Endothelial cell of umbilical vein (primary cell): Measurements from ENCODE around the gene GRK5. TPM values are rescaled to one million over a fixed set of nuclear protein-coding genes. Genes with fewer than 3 reads are reported as not detected.

ENCODE experiments used
- BruUV-seq: library from RNA; stranded (reverse); fragments of 400-500 nt; replicated peaks from 2 replicates; lab custom pipeline; 2021; lab: Mats Ljungman, UMichigan
- CTCF ChIA-PET: fragments of 300-600, 350-600 bp; sonication (Branson Sonifier 250); formaldehyde crosslinking; loops from one replicate; lab custom pipeline; 2021; ENCODE audit warnings: antibody characterized with exemption, inconsistent platforms; lab: Charles Lee
- POLR2A ChIA-PET: fragments of 300-600, 350-600 bp; sonication (Branson Sonifier 250); formaldehyde crosslinking; loops from one replicate; lab custom pipeline; 2021; ENCODE audit warnings: antibody characterized with exemption, inconsistent platforms; lab: Charles Lee
- DNase-seq: peaks from one replicate; pipeline ENCODE4 v3.0.0-alpha.2; 2011; ENCODE audit warnings: low read depth, low spot score
- FAIRE-seq: peaks from 2 replicates; lab custom pipeline; 2011; peaks lifted over from hg19 to GRCh38; lab: Jason Lieb, UNC
- H2AFZ ChIP-seq: 2 replicates; pipeline ENCODE4 v1.6.0; 2012; ENCODE audit warnings: low read depth, low read length, control low read depth, inconsistent platforms
- H3K27ac ChIP-seq: 2 replicates; pipeline ENCODE4 v1.5.1; 2011; ENCODE audit warnings: low read depth, mild to moderate bottlenecking, control low read depth, low read length, moderate library complexity; ENCODE audit not compliant: insufficient read depth
- H3K27me3 ChIP-seq, 2 experiments: 2 replicates each; pipeline versions ENCODE4 v1.6.0 to v1.6.1; 2011; ENCODE audit warnings: low read length in 2 of 2, mixed read lengths in 1 of 2; ENCODE audit not compliant: control insufficient read depth in 2 of 2, insufficient read depth in 2 of 2
- H3K36me3 ChIP-seq, 2 experiments: 2 replicates in 1 of 2; 3 replicates in 1 of 2; pipeline ENCODE4 v1.5.1; 2011; ENCODE audit warnings: low read length in 2 of 2, mild to moderate bottlenecking in 1 of 2, moderate library complexity in 1 of 2; ENCODE audit not compliant: control insufficient read depth in 2 of 2, insufficient read depth in 2 of 2; ENCODE audit errors: extremely low read depth in 1 of 2
- H3K4me1 ChIP-seq: 3 replicates; pipeline ENCODE4 v1.5.1; 2011; ENCODE audit warnings: mild to moderate bottlenecking, low read length; ENCODE audit not compliant: control insufficient read depth, insufficient read depth; ENCODE audit errors: extremely low read depth
- H3K4me2 ChIP-seq: 2 replicates; pipeline ENCODE4 v1.6.1; 2011; ENCODE audit warnings: low read length, control low read depth, mixed read lengths; ENCODE audit not compliant: insufficient read depth
- H3K4me3 ChIP-seq, 3 experiments: fragments of 200-600 bp in 1 of 3; sonication (generic), shearing (Covaris generic) in 1 of 3; replicated peaks in 1 of 3; 2 replicates each; pipeline ENCODE4 v1.5.1; 2011 to 2016; ENCODE audit warnings: control low read depth in 3 of 3, low read length in 3 of 3, mild to moderate bottlenecking in 2 of 3, inconsistent platforms in 1 of 3, low read depth in 1 of 3, moderate library complexity in 1 of 3; ENCODE audit not compliant: insufficient read depth in 1 of 3
- H3K79me2 ChIP-seq: 2 replicates; pipeline ENCODE4 v1.6.0; 2012; ENCODE audit warnings: low read length, inconsistent platforms; ENCODE audit not compliant: control insufficient read depth, insufficient read depth
- H3K9ac ChIP-seq: replicated peaks from 2 replicates; pipeline ENCODE3; 2011; ENCODE audit warnings: low read length, control low read depth; ENCODE audit not compliant: insufficient read depth; ENCODE audit errors: extremely low read depth
- H3K9me1 ChIP-seq: replicated peaks from 3 replicates; pipeline ENCODE4 v1.6.0; 2011; ENCODE audit warnings: mild to moderate bottlenecking, low read length; ENCODE audit not compliant: control insufficient read depth, insufficient read depth; ENCODE audit errors: extremely low read depth
- H3K9me3 ChIP-seq: replicated peaks from 2 replicates; pipeline ENCODE4 v1.5.1; 2012; ENCODE audit warnings: low read length, inconsistent platforms; ENCODE audit not compliant: control insufficient read depth, insufficient read depth
- H4K20me1 ChIP-seq: replicated peaks from 2 replicates; pipeline ENCODE3; 2011; ENCODE audit warnings: mild to moderate bottlenecking, low read length; ENCODE audit not compliant: control insufficient read depth, insufficient read depth; ENCODE audit errors: extremely low read depth
- EZH2 ChIP-seq: IDR thresholded peaks from 2 replicates; pipeline ENCODE4 v1.6.1; 2012; ENCODE audit warnings: borderline replicate concordance, low read depth, mild to moderate bottlenecking, moderate library complexity, low read length, inconsistent platforms; ENCODE audit not compliant: severe bottlenecking
- FOS ChIP-seq: IDR thresholded peaks from 2 replicates; pipeline ENCODE4 v1.6.1; 2011; ENCODE audit warnings: mild to moderate bottlenecking, low read length, moderate library complexity, borderline replicate concordance; ENCODE audit not compliant: insufficient read depth
- GATA2 ChIP-seq: IDR thresholded peaks from 2 replicates; pipeline ENCODE4 v1.7.0; 2011; ENCODE audit warnings: low read depth, mild to moderate bottlenecking, moderate library complexity, mixed read lengths, low read length; ENCODE audit not compliant: insufficient read length, insufficient read depth
- JUN ChIP-seq: IDR thresholded peaks from 2 replicates; pipeline ENCODE4 v1.6.1; 2011; ENCODE audit warnings: borderline replicate concordance, low read depth; ENCODE audit not compliant: insufficient read length, insufficient read depth
- MYC ChIP-seq: IDR thresholded peaks from one replicate; pipeline ENCODE4 v1.6.1; 2011; ENCODE audit warnings: mild to moderate bottlenecking, low read depth, low read length
- POLR2A ChIP-seq: IDR thresholded peaks from 2 replicates; pipeline ENCODE4 v1.6.1; 2012; ENCODE audit warnings: low read depth, mild to moderate bottlenecking, control low read depth, low read length
- POLR2AphosphoS5 ChIP-seq: IDR thresholded peaks from 2 replicates; pipeline ENCODE4 v1.6.1; 2012; ENCODE audit warnings: low read depth, mild to moderate bottlenecking, control low read depth, low read length, moderate library complexity; ENCODE audit not compliant: insufficient read depth
- dilution Hi-C: fragments of 300-500 bp; cut with MboI; formaldehyde crosslinking; loops from one replicate; pipeline ENCODE4 v1.15.0; 2019; ENCODE audit warnings: low sequenced_read_pairs; ENCODE audit not compliant: extremely low pct_ligation_motif_present
- intact Hi-C: fragments of 100-400 bp; cut with micrococcal nuclease; formaldehyde crosslinking; loops from one replicate; pipeline ENCODE4 v1.10.0; 2022
- polyA plus RNA-seq, 4 experiments: library from polyadenylated mRNA; depleted of rRNA in 3 of 4; stranded (reverse) in 3 of 4; unstranded in 1 of 4; fragments of >200 nt; gene quantifications; 2 replicates each; pipeline versions ENCODE4 v1.2.1 to v1.2.3, GENCODE V29; 2011 to 2012; ENCODE audit warnings: missing spikeins in 1 of 4
- total RNA-seq: library from RNA; stranded (reverse); gene quantifications from 2 replicates; pipeline ENCODE4 v1.2.3, GENCODE V29; 2021
- TF ChIP-seq, protein P1 (sequence below): IDR thresholded peaks from 2 replicates; pipeline ENCODE4 v1.6.1; 2011; ENCODE audit not compliant: insufficient read depth, insufficient read length
- TF ChIP-seq, protein P2 (sequence below), 2 donors: IDR thresholded peaks; 1 replicate in 1 of 2; 2 replicates in 1 of 2; pipeline ENCODE4 v1.5.1; 2011; ENCODE audit warnings: low read length in 2 of 2, mild to moderate bottlenecking in 2 of 2, moderate library complexity in 2 of 2, control low read depth in 1 of 2, inconsistent platforms in 1 of 2, low read depth in 1 of 2; ENCODE audit not compliant: insufficient read depth in 1 of 2; ENCODE audit errors: extremely low read depth in 1 of 2

The GRK5 gene
- total and polyA plus RNA-seq, 2 donors (not counting 3 experiments of a cell fraction or from before 2014, with no cell fraction given), result 13.1 to 29.5 TPM

DNA sequence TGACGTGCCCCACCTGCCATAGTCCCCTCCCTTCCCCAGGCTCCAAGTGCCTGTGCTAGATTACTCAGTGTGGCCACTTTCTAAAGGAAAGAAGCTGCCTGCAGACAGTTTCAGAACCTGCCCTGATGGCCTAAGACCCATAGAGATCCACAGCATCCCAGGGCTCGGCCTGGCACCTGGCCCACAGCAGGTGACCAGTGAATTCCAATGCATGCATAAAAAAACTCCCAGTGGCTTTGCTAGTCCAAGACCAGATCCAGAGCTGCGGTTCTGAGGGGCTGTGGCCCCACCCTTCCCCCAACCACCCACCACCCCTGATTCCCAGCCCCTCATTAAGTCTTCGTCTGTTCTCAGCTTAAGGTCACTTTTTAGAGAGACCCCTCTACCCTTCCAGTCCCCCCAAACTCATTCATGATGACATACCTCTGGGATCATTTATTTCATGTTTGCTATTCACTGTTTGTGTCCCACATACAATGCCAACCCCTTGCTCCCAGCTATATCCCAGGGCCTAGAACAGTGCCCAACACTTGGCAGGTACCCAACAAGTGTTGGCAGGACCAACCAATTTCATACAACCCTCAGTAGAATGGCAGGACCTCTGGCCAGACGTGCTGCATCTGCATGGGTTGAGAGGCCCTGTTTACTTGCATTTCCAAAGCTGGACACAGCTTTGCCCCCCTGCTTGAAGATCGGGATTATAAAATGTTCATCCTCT is 217.0 kb downstream of the GRK5 start:
- ChIA-PET CTCF (interaction anchor here (1.0 to 1.8 kb wide), 4 partner anchors 21 to 225 kb away, joined by 3 to 7 read pairs (median 4); no protein-coding TSS in a partner anchor), POLR2A (no interaction called here)
- H3K79me2 ChIP-seq, result no peaks in the 10 kb centered on the region
- no peaks in the 10 kb centered on the region for H3K9me3 ChIP-seq
- H3K27ac ChIP-seq, result no peak overlapping the region
- FAIRE-seq (no peak), DNase-seq (no peak)
- TF ChIP-seq POLR2A (no peak), EZH2 (no peak), GATA2 (no peak), POLR2AphosphoS5 (no peak), JUN (no peak), MYC (no peak), FOS (no peak)
- TF ChIP-seq, protein P1, sequence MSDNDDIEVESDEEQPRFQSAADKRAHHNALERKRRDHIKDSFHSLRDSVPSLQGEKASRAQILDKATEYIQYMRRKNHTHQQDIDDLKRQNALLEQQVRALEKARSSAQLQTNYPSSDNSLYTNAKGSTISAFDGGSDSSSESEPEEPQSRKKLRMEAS, result no peak
- TF ChIP-seq, protein P2, sequence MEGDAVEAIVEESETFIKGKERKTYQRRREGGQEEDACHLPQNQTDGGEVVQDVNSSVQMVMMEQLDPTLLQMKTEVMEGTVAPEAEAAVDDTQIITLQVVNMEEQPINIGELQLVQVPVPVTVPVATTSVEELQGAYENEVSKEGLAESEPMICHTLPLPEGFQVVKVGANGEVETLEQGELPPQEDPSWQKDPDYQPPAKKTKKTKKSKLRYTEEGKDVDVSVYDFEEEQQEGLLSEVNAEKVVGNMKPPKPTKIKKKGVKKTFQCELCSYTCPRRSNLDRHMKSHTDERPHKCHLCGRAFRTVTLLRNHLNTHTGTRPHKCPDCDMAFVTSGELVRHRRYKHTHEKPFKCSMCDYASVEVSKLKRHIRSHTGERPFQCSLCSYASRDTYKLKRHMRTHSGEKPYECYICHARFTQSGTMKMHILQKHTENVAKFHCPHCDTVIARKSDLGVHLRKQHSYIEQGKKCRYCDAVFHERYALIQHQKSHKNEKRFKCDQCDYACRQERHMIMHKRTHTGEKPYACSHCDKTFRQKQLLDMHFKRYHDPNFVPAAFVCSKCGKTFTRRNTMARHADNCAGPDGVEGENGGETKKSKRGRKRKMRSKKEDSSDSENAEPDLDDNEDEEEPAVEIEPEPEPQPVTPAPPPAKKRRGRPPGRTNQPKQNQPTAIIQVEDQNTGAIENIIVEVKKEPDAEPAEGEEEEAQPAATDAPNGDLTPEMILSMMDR (IDR thresholded peaks at IDR 0.05; ENCODE audit: extremely low read depth in 1 of 2, insufficient read depth in 1 of 2, low read depth in 1 of 2, low read length in 2 of 2), result no peak
- H3K4me2 ChIP-seq, result no peak overlapping the region
- no peaks in the 10 kb centered on the region for H3K4me1 ChIP-seq
- H3K27me3 ChIP-seq, result no peaks in the 10 kb centered on the region
- dilution Hi-C loops, result no loop called here
- H4K20me1 ChIP-seq, result no peaks in the 10 kb centered on the region
- H3K9me1 ChIP-seq, result no peaks in the 10 kb centered on the region
- intact Hi-C loops, result no loop called here
- H3K4me3 ChIP-seq, result no peak overlapping the region
- no peak overlapping the region for H3K9ac ChIP-seq
- peaks cover 0 to 27% of the 10 kb centered on the region in 2 experiments for H3K36me3 ChIP-seq
- H2AFZ ChIP-seq, result no peak overlapping the region
- BruUV-seq, result no TSS peak
